K562 (cell line): Measurements from ENCODE around the gene FNBP1. TPM values are rescaled to one million over a fixed set of nuclear protein-coding genes. Genes with fewer than 3 reads are reported as not detected.

Experiments used
- ATAC-seq: fragments of 200-7000 bp; cut with Tn5 transposase; 3 replicates; pipeline ENCODE4 v1.9.1; 2020; ENCODE audit warnings: moderate library complexity
- BruUV-seq: library from RNA; stranded (reverse); fragments of 400-500 nt; replicated peaks from 2 replicates; lab custom pipeline; 2021; lab: Mats Ljungman, UMichigan
- CTCF ChIA-PET: fragments of 300-600 bp; formaldehyde crosslinking; extraction: SDS; loops from one replicate; lab custom pipeline; 2021; ENCODE audit warnings: low intra/inter-chr PET ratio; lab: Yijun Ruan, JAX
- POLR2A ChIA-PET: fragments of 300-600, 350-650 bp; sonication (Branson Sonifier 250); formaldehyde crosslinking; extraction: SDS; loops from one replicate; lab custom pipeline; 2021; ENCODE audit warnings: antibody characterized with exemption, inconsistent platforms; lab: Yijun Ruan, JAX
- DNase-seq, 4 experiments: peaks; one replicate each; pipeline versions ENCODE4 v3.0.0 to v3.0.0-alpha.2; 2011 to 2018; ENCODE audit warnings: low spot score in 3 of 4, mixed read lengths in 3 of 4; ENCODE audit errors: extremely low read depth in 1 of 4
- FAIRE-seq: peaks from 2 replicates; lab custom pipeline; 2011; peaks lifted over from hg19 to GRCh38; lab: Jason Lieb, UNC
- H2AFZ ChIP-seq: 2 replicates; pipeline ENCODE4 v1.6.0; 2011; ENCODE audit warnings: low read depth, low read length, control low read depth, inconsistent platforms
- H3K27ac ChIP-seq: fragments of 200-600 bp; 3 replicates; pipeline ENCODE4 v1.8.0; 2011; ENCODE audit warnings: low read depth, mild to moderate bottlenecking, control low read depth, inconsistent platforms, low read length, moderate library complexity, mixed read lengths; ENCODE audit errors: extremely low read depth
- H3K27me3 ChIP-seq, 2 experiments: fragments of 300-600 bp in 1 of 2; 2 replicates in 1 of 2; 3 replicates in 1 of 2; pipeline versions ENCODE4 v1.6.0 to v1.8.0; 2011; ENCODE audit warnings: inconsistent platforms in 2 of 2, low read length in 2 of 2, mild to moderate bottlenecking in 1 of 2, mixed read lengths in 1 of 2, moderate library complexity in 1 of 2; ENCODE audit not compliant: control insufficient read depth in 2 of 2, insufficient read depth in 2 of 2
- H3K36me3 ChIP-seq: fragments of 300-600 bp; 3 replicates; pipeline ENCODE4 v1.8.0; 2011; ENCODE audit warnings: mild to moderate bottlenecking, low read length, inconsistent platforms; ENCODE audit not compliant: control insufficient read depth, insufficient read depth
- H3K4me1 ChIP-seq, 2 experiments: fragments of 200-600 bp in 1 of 2; replicated peaks in 1 of 2; 2 replicates in 1 of 2; 3 replicates in 1 of 2; pipeline versions ENCODE4 v1.5.1 to v1.8.0; 2011; ENCODE audit warnings: inconsistent platforms in 2 of 2, low read length in 2 of 2, mild to moderate bottlenecking in 1 of 2, mixed read lengths in 1 of 2, moderate library complexity in 1 of 2; ENCODE audit not compliant: control insufficient read depth in 2 of 2, insufficient read depth in 2 of 2
- H3K4me2 ChIP-seq: 2 replicates; pipeline ENCODE4 v1.6.1; 2011; ENCODE audit warnings: low read length, control low read depth, inconsistent platforms, mixed read lengths; ENCODE audit not compliant: insufficient read depth
- H3K4me3 ChIP-seq: fragments of 200-600 bp; sonication (generic), shearing (Covaris generic); 2 replicates; pipeline ENCODE4 v1.5.1; 2016; ENCODE audit warnings: control low read depth, inconsistent platforms
- H3K79me2 ChIP-seq: fragments of 200-600 bp; 3 replicates; pipeline ENCODE4 v1.8.0; 2011; ENCODE audit warnings: low read length, inconsistent platforms; ENCODE audit not compliant: control insufficient read depth, insufficient read depth
- H3K9ac ChIP-seq, 2 experiments: 2 replicates each; pipeline versions ENCODE4 v1.6.0 to v1.6.1; 2011; ENCODE audit warnings: low read depth in 2 of 2, low read length in 2 of 2, control low read depth in 1 of 2, inconsistent platforms in 1 of 2, mild to moderate bottlenecking in 1 of 2, mixed read lengths in 1 of 2; ENCODE audit not compliant: insufficient read depth in 1 of 2
- H3K9me1 ChIP-seq: one replicate; pipeline ENCODE4 v1.6.0; 2011; ENCODE audit warnings: inconsistent platforms, mild to moderate bottlenecking, low read length, moderate library complexity; ENCODE audit not compliant: control insufficient read depth, insufficient read depth
- H3K9me3 ChIP-seq: replicated peaks from 2 replicates; pipeline ENCODE4 v1.5.1; 2011; ENCODE audit warnings: low read depth, low read length, inconsistent platforms; ENCODE audit not compliant: control insufficient read depth, insufficient read depth
- H4K20me1 ChIP-seq: replicated peaks from 2 replicates; pipeline ENCODE4 v1.6.1; 2011; ENCODE audit warnings: low read length, inconsistent platforms, mixed read lengths; ENCODE audit not compliant: control insufficient read depth, insufficient read depth
- CEBPG ChIP-seq, 3 experiments: fragments of 200-800 bp in 1 of 3; sonication (Bioruptor generic) in 1 of 3; sonication (generic) in 1 of 3; formaldehyde crosslinking in 1 of 3; IDR thresholded peaks in 2 of 3; conservative IDR thresholded peaks in 1 of 3; 2 replicates each; pipeline versions ENCODE4 v1.6.1 to v1.8.0; 2016 to 2022; ENCODE audit warnings: missing compliant biosample characterization in 2 of 3, missing genetic modification characterization in 2 of 3, mild to moderate bottlenecking in 1 of 3, missing genetic modification reagents in 1 of 3
- CHD7 ChIP-seq: fragments of 200-600 bp; sonication (generic); IDR thresholded peaks from one replicate; pipeline ENCODE4 v1.6.1; 2012; ENCODE audit warnings: mild to moderate bottlenecking, low read depth, low read length, inconsistent platforms
- ZNF134 ChIP-seq: fragments of 250-450 bp; sonication (Bioruptor Pico); conservative IDR thresholded peaks from 2 replicates; pipeline ENCODE4 v1.4.0; 2020
- WGBS: fragments of 100-300 bp; shearing (Covaris generic); methylation state at CpG from one replicate; pipeline ENCODE4 v1.1.6; 2016; ENCODE audit warnings: low coverage, mixed read lengths; ENCODE audit not compliant: insufficient coverage; ENCODE audit errors: missing lambda C conversion rate; 5-methylcytosine and 5-hydroxymethylcytosine counted together
- in situ Hi-C: fragments of 300-500 bp; cut with MboI; formaldehyde crosslinking; loops from 4 replicates; pipeline ENCODE4 v1.15.0; 2018; ENCODE audit warnings: inconsistent platforms, mixed read lengths
- intact Hi-C: fragments of 100-400 bp; cut with micrococcal nuclease; formaldehyde crosslinking; loops from 2 replicates; pipeline ENCODE4 v1.14.2; 2022
- polyA plus RNA-seq, 8 experiments: library from polyadenylated mRNA; depleted of rRNA in 4 of 8; stranded (reverse) in 5 of 8; unstranded in 3 of 8; fragments of >200 nt; fragmentation: Nextera tagmentation in 2 of 8; fragmentation: Illumina TruSeq in 1 of 8; extraction: Ambion mirVana in 2 of 8; extraction: Trizol in 1 of 8; gene quantifications; 2 replicates each; pipeline versions ENCODE4 v1.2.1 to v1.2.3, GENCODE V29; 2011 to 2014; ENCODE audit warnings: inconsistent platforms in 1 of 8, missing spikeins in 1 of 8
- total RNA-seq, 7 experiments: library from RNA; depleted of rRNA in 6 of 7; stranded (reverse); fragments of >200 nt in 6 of 7; fragmentation: Illumina TruSeq in 2 of 7; extraction: Trizol in 2 of 7; gene quantifications; 2 replicates each; pipeline versions ENCODE4 v1.2.1 to v1.2.3, GENCODE V29; 2011 to 2021; ENCODE audit warnings: low replicate concordance in 1 of 7

FNBP1 gene
- total and polyA plus RNA-seq, 9 of the 15 experiments (the other 6 are each of a cell fraction or from before 2014, with no cell fraction given) = 1.8 to 14.9 (median 7.6) TPM

GRCh38 chr9:130002320-130002719 lies 40.7 kb downstream of the FNBP1 start:
- in situ Hi-C loops = no loop called here
- no peak overlapping the region for H3K9ac ChIP-seq
- CTCF ChIA-PET = no interaction called here
- intact Hi-C loops = no loop called here
- no peak for TF ChIP-seq ZNF134 (CRISPR knock-in tag)
- no peak for TF ChIP-seq CHD7
- TF ChIP-seq CEBPG (CRISPR knock-in tag; IDR thresholded peaks at IDR 0.05) = no peak
- no peak for TF ChIP-seq CEBPG (tag; conservative IDR thresholded peaks at IDR 0.05 in 1 of 2, IDR thresholded peaks at IDR 0.05 in 1 of 2)
- TF ChIP-seq, all 486 proteins: peak for 0
- H3K4me1 ChIP-seq = no peaks in the 10 kb centered on the region; a peak in 1 of 5 replicates
- H3K36me3 ChIP-seq = no peaks in the 10 kb centered on the region
- H3K4me2 ChIP-seq = no peak overlapping the region
- no peak for DNase-seq
- no peak for FAIRE-seq
- H3K4me3 ChIP-seq = no peak overlapping the region
- H2AFZ ChIP-seq = no peak overlapping the region
- H4K20me1 ChIP-seq = no peaks in the 10 kb centered on the region
- POLR2A ChIA-PET = no interaction called here
- WGBS = 59% methylated on average over 5 of the region's 5 CpGs
- H3K9me3 ChIP-seq = no peaks in the 10 kb centered on the region
- H3K27me3 ChIP-seq = no peaks in the 10 kb centered on the region
- H3K27ac ChIP-seq = no peak overlapping the region
- H3K79me2 ChIP-seq = no peaks in the 10 kb centered on the region
- no TSS peak for BruUV-seq
- H3K9me1 ChIP-seq = no peaks in the 10 kb centered on the region
- ATAC-seq = no peak
